ENCODE results near the gene ZNF33B. TPM values are rescaled to one million over a fixed set of nuclear protein-coding genes. Genes with fewer than 3 reads are reported as not detected.

Gene ZNF33B
- total RNA-seq, 4 donors from 2014 or later, result 37.8 to 47.6 (median 43.3) TPM

DNA sequence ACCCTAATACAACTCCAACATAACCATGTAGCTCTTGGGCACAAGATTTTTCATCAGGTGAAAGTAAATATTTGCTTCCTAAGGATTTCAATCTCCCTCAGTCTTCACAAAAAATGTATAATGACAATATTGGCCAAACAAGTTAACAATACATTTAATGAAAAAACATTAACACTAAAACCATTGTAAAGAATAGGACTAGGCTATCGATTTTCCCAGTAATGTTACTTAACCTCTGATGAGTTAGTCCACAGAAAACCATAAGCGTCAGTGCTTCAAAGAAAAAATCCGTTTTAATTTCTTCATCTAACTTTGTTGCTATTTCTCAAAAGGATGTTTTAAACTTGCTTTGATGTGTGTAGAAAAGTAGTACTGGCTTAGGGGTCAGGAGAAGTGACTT, 1.2 kb downstream of the ZNF33B start:
- H3K4me1 ChIP-seq, result peaks cover 0 to 10% of the 10 kb centered on the region in 2 donors
- H3K4me3 ChIP-seq (replicated peaks in 1 of 3), result peak overlapping the region in 1 of 3 donors; percentile 87
- peak overlapping the region; percentile 90 to 98 (median 93) for H3K27ac ChIP-seq
- no peaks in the 10 kb centered on the region for H3K27me3 ChIP-seq
- no peaks in the 10 kb centered on the region for H3K9me3 ChIP-seq
- H3K36me3 ChIP-seq, result peaks cover 0 to under 1% of the 10 kb centered on the region in 2 donors
- 68 to 69% methylated on average over 3 of the region's 3 CpGs for WGBS, 2 donors
- TF ChIP-seq, protein P1, sequence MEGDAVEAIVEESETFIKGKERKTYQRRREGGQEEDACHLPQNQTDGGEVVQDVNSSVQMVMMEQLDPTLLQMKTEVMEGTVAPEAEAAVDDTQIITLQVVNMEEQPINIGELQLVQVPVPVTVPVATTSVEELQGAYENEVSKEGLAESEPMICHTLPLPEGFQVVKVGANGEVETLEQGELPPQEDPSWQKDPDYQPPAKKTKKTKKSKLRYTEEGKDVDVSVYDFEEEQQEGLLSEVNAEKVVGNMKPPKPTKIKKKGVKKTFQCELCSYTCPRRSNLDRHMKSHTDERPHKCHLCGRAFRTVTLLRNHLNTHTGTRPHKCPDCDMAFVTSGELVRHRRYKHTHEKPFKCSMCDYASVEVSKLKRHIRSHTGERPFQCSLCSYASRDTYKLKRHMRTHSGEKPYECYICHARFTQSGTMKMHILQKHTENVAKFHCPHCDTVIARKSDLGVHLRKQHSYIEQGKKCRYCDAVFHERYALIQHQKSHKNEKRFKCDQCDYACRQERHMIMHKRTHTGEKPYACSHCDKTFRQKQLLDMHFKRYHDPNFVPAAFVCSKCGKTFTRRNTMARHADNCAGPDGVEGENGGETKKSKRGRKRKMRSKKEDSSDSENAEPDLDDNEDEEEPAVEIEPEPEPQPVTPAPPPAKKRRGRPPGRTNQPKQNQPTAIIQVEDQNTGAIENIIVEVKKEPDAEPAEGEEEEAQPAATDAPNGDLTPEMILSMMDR (IDR thresholded peaks at IDR 0.05), result no peak
- TF ChIP-seq POLR2A (IDR thresholded peaks at IDR 0.05), result no peak
- intact Hi-C loops (cut with DNase I), result no loop called here
- DNase-seq, result no peak

DNA sequence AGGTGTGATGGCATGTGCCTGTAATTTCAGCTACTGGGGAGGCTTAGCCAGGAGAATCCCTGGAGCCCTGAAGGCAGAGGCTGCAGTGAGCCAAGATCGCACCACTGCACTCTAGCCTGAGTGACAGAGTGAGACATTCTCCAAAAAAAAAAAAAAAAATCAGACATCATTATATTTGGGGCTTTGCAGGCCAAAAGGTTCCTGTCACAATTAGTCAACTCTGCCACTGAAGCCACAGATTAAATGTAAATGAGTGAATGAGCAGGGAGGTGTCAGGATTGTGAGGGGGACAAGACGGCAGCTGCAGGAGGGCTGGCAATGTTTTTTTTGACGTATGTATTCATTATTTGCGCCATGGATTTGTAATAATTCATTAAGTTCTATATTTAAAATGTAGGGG, 3.3 kb downstream of the ZNF33B start:
- Histone ChIP-seq H3K9me3 (no peaks in the 10 kb centered on the region), H3K4me1 (peaks cover 0 to 10% of the 10 kb centered on the region in 2 donors), H3K27ac (no peak overlapping the region), H3K36me3 (peaks cover 12 to 14% of the 10 kb centered on the region in 2 donors), H3K27me3 (no peaks in the 10 kb centered on the region), H3K4me3 (replicated peaks in 1 of 3) (no peak overlapping the region)
- DNase-seq, result no peak
- TF ChIP-seq POLR2A (IDR thresholded peaks at IDR 0.05), result no peak
- TF ChIP-seq, protein P1 (IDR thresholded peaks at IDR 0.05), result no peak
- WGBS, 2 donors, result 97 to 98% methylated on average over 4 of the region's 4 CpGs
- intact Hi-C loops (cut with DNase I), result no loop called here

DNA sequence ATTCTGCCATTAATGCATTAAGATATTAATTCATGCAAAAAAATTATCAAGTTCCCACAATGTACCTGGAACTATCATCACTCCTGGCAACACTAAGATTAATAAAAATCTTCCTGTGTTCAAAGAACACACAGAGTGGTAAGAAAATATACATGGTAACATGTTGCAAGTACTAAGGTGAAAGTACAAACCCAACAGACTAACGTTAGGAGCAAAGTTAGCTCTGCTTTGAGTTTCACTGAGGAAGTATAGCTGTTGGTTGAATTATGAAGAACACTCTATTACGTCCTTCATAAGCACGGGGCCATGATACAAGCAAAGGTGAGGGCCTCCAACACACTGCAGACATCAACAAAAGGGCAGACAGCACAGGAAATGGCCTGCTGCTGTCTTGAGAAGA, 5.8 kb downstream of the ZNF33B start:
- intact Hi-C loops (cut with DNase I), result no loop called here
- Histone ChIP-seq H3K27me3 (no peaks in the 10 kb centered on the region), H3K4me3 (replicated peaks in 1 of 3) (no peak overlapping the region), H3K27ac (no peak overlapping the region), H3K9me3 (no peaks in the 10 kb centered on the region), H3K36me3 (peaks cover 12 to 23% of the 10 kb centered on the region in 2 donors), H3K4me1 (peaks cover 0 to 9% of the 10 kb centered on the region in 2 donors)
- DNase-seq, result no peak
- TF ChIP-seq, protein P1 (IDR thresholded peaks at IDR 0.05), result no peak
- no peak for TF ChIP-seq POLR2A (IDR thresholded peaks at IDR 0.05)
- WGBS, 2 donors, result 83 to 85% methylated on average over 3 of the region's 3 CpGs

DNA sequence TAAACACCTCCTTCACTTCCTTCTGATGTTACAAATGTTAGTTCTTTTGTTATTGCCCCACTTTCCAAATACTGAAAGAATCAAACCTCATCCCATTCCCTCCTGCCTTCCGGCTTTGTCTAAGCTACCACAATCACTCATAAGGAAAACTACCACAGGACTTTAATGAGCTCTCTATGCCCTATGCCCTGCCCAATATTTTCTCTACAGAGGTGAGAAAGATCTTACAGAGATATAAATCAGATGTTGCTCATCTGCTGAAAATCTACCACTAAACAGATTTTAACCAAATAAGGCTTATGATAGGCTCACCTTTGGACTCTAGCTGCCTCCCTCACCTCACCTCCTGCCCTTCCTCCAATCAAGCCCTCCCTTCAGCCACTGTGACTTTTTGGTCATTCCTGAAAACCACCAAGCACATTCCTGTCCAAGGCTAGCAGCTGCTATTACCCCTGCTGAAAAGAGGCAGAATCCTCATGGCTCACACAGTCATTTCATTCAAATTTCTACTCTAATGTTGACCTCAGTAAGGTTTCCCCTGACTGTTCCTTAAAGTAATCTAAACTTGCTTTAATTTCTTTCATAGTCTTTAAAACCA, 7.7 kb downstream of the ZNF33B start:
- Histone ChIP-seq H3K27ac (no peak overlapping the region), H3K9me3 (no peaks in the 10 kb centered on the region), H3K4me1 (no peaks in the 10 kb centered on the region), H3K36me3 (peaks cover 12 to 30% of the 10 kb centered on the region in 2 donors), H3K27me3 (no peaks in the 10 kb centered on the region), H3K4me3 (replicated peaks in 1 of 3) (no peak overlapping the region)
- intact Hi-C loops (cut with DNase I), result no loop called here
- TF ChIP-seq, protein P1 (IDR thresholded peaks at IDR 0.05), result no peak
- TF ChIP-seq POLR2A (IDR thresholded peaks at IDR 0.05), result no peak
- DNase-seq, result no peak
- 88% methylated on average over 1 of the region's 1 CpG for WGBS, 2 donors

DNA sequence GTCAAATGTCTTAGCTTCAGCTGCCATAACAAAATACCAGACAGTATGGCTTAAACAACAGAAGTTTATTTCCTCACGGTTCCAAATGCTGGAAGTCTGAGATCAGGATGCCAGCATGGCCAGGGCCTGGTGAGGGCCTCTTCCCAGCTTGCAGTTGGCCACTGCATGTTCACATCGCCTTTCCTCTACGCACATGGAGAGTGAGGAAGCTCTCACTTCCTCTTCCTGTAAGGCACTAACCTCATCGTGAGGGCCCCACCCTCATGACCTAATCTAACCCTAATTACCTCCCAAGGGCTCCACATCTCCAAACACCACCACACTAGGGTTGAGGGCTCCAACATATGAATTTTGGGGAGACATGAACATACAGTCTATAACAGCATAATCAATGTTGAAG, 14.4 kb downstream of the ZNF33B start:
- WGBS, 2 donors, result 91 to 94% methylated on average over 4 of the region's 4 CpGs
- DNase-seq, result no peak
- Histone ChIP-seq H3K9me3 (no peaks in the 10 kb centered on the region), H3K27ac (no peak overlapping the region), H3K36me3 (peaks cover 12 to 13% of the 10 kb centered on the region in 2 donors), H3K4me3 (replicated peaks in 1 of 3) (no peak overlapping the region), H3K27me3 (no peaks in the 10 kb centered on the region), H3K4me1 (no peaks in the 10 kb centered on the region)
- TF ChIP-seq POLR2A (IDR thresholded peaks at IDR 0.05), result no peak
- TF ChIP-seq, protein P1 (IDR thresholded peaks at IDR 0.05), result no peak
- intact Hi-C loops (cut with DNase I), result no loop called here

Data from thyroid gland (tissue), 4 donors.